SK-N-SH (cell line): ENCODE data around the gene SPRING1. TPM values are rescaled to one million over a fixed set of nuclear protein-coding genes. Genes with fewer than 3 reads are reported as not detected.

ENCODE experiments used
- CTCF ChIA-PET: fragments of 300-600, 350-600 bp; formaldehyde crosslinking; extraction: SDS; loops from one replicate; lab custom pipeline; 2021; lab: Yijun Ruan, JAX
- POLR2A ChIA-PET: fragments of 350-600 bp; sonication (Branson Sonifier 250); formaldehyde crosslinking; extraction: SDS; loops from one replicate; lab custom pipeline; 2020; ENCODE audit warnings: antibody characterized with exemption, inconsistent platforms; lab: Yijun Ruan, JAX
- DNase-seq: peaks from one replicate; pipeline ENCODE4 v3.0.0; 2012
- H2AFZ ChIP-seq: fragments of 200-600 bp; sonication (generic); 2 replicates; pipeline ENCODE4 v1.8.1; 2016; ENCODE audit warnings: antibody characterized with exemption, mild to moderate bottlenecking, low read depth
- H3F3A ChIP-seq: fragments of 200-600 bp; sonication (generic); replicated peaks from 2 replicates; pipeline ENCODE3; 2016; ENCODE audit warnings: antibody characterized with exemption, mild to moderate bottlenecking; ENCODE audit not compliant: insufficient read depth
- H3K27ac ChIP-seq, 2 experiments: fragments of 200-500 bp in 1 of 2; fragments of 200-600 bp in 1 of 2; sonication (Bioruptor generic) in 1 of 2; sonication (generic), shearing (Covaris generic) in 1 of 2; 2 replicates each; pipeline versions ENCODE4 v1.5.1 to v1.6.1; 2014 to 2016; ENCODE audit warnings: low read depth in 2 of 2, inconsistent platforms in 1 of 2, low read length in 1 of 2, mild to moderate bottlenecking in 1 of 2, mixed read lengths in 1 of 2
- H3K27me3 ChIP-seq: fragments of 200-600 bp; sonication (generic), shearing (Covaris generic); 2 replicates; pipeline ENCODE4 v1.6.1; 2016; ENCODE audit warnings: mixed run types; ENCODE audit not compliant: insufficient read depth
- H3K36me3 ChIP-seq, 2 experiments: fragments of 200-500 bp in 1 of 2; fragments of 200-600 bp in 1 of 2; sonication (Bioruptor generic) in 1 of 2; sonication (generic) in 1 of 2; replicated peaks in 1 of 2; 2 replicates each; pipeline versions ENCODE3 to v1.5.1; 2014 to 2016; ENCODE audit warnings: low read length in 1 of 2, mild to moderate bottlenecking in 1 of 2; ENCODE audit not compliant: insufficient read depth in 2 of 2, control insufficient read depth in 1 of 2
- H3K4me1 ChIP-seq, 2 experiments: fragments of 200-500 bp in 1 of 2; fragments of 200-600 bp in 1 of 2; sonication (Bioruptor generic) in 1 of 2; sonication (generic), shearing (Covaris generic) in 1 of 2; 2 replicates each; pipeline versions ENCODE4 v1.5.1 to v1.6.1; 2014 to 2016; ENCODE audit warnings: low read depth in 1 of 2, low read length in 1 of 2, mixed run types in 1 of 2; ENCODE audit not compliant: insufficient read depth in 2 of 2, control insufficient read depth in 1 of 2
- H3K4me2 ChIP-seq: fragments of 200-600 bp; sonication (generic), shearing (Covaris generic); 2 replicates; pipeline ENCODE4 v1.6.1; 2017; ENCODE audit warnings: mixed run types
- H3K4me3 ChIP-seq, 2 experiments: fragments of 200-500 bp in 1 of 2; fragments of 200-600 bp in 1 of 2; sonication (Bioruptor generic) in 1 of 2; sonication (generic), shearing (Covaris generic) in 1 of 2; 2 replicates each; pipeline versions ENCODE4 v1.5.1 to v1.8.1; 2014 to 2016; ENCODE audit warnings: low read depth in 2 of 2, inconsistent platforms in 1 of 2, low read length in 1 of 2, mild to moderate bottlenecking in 1 of 2, mixed read lengths in 1 of 2, moderate library complexity in 1 of 2
- H3K79me2 ChIP-seq: fragments of 200-600 bp; sonication (generic); 2 replicates; pipeline ENCODE4 v1.8.1; 2017; ENCODE audit warnings: mild to moderate bottlenecking; ENCODE audit not compliant: insufficient read depth
- H3K9ac ChIP-seq: fragments of 200-600 bp; sonication (generic); 2 replicates; pipeline ENCODE4 v1.6.1; 2017; ENCODE audit warnings: mixed run types
- H3K9me2 ChIP-seq: fragments of 200-600 bp; sonication (generic); 2 replicates; pipeline ENCODE4 v1.6.1; 2017; ENCODE audit warnings: mixed run types
- H3K9me3 ChIP-seq: fragments of 200-600 bp; sonication (generic); 2 replicates; pipeline ENCODE4 v1.6.1; 2017; ENCODE audit warnings: mixed run types, mild to moderate bottlenecking, moderate library complexity
- H4K20me1 ChIP-seq: fragments of 200-600 bp; sonication (generic); 2 replicates; pipeline ENCODE4 v1.6.1; 2017; ENCODE audit warnings: mild to moderate bottlenecking, mixed run types; ENCODE audit not compliant: insufficient read depth
- CHD2 ChIP-seq: fragments of 150-350 bp; IDR thresholded peaks from 2 replicates; pipeline ENCODE4 v1.6.1; 2018; ENCODE audit warnings: low read length; ENCODE audit not compliant: partially characterized antibody
- ELF1 ChIP-seq: IDR thresholded peaks from 2 replicates; pipeline ENCODE4 v1.4.0; 2012
- EZH2phosphoT487 ChIP-seq: fragments of 200-600 bp; sonication (generic); IDR thresholded peaks from 2 replicates; pipeline ENCODE4 v1.6.1; 2017; ENCODE audit warnings: low read depth, mixed run types, mild to moderate bottlenecking, antibody characterized with exemption, moderate library complexity, borderline replicate concordance
- FOSL2 ChIP-seq: IDR thresholded peaks from 2 replicates; pipeline ENCODE4 v1.4.0; 2012; ENCODE audit warnings: low read depth, mild to moderate bottlenecking, moderate library complexity, borderline replicate concordance
- MAX ChIP-seq: IDR thresholded peaks from 2 replicates; pipeline ENCODE4 v1.4.0; 2012; ENCODE audit warnings: low read depth
- MEF2A ChIP-seq: IDR thresholded peaks from 2 replicates; pipeline ENCODE4 v1.4.0; 2012; ENCODE audit warnings: low read depth, borderline replicate concordance
- MXI1 ChIP-seq: IDR thresholded peaks from 2 replicates; pipeline ENCODE4 v1.6.1; 2012; ENCODE audit warnings: mild to moderate bottlenecking, low read depth, low read length, improper control_type of control experiment
- NFIC ChIP-seq: IDR thresholded peaks from 2 replicates; pipeline ENCODE4 v1.4.0; 2012; ENCODE audit warnings: borderline replicate concordance
- RAD21 ChIP-seq: IDR thresholded peaks from 2 replicates; pipeline ENCODE4 v1.6.1; 2012; ENCODE audit warnings: mild to moderate bottlenecking, low read length
- RCOR1 ChIP-seq: fragments of 150-350 bp; IDR thresholded peaks from 2 replicates; pipeline ENCODE4 v1.6.1; 2017; ENCODE audit warnings: antibody characterized with exemption, low read length
- SIN3A ChIP-seq: IDR thresholded peaks from 2 replicates; pipeline ENCODE4 v1.6.1; 2012; ENCODE audit warnings: low read depth, mild to moderate bottlenecking, low read length, moderate library complexity, borderline replicate concordance
- SMC3 ChIP-seq: IDR thresholded peaks from 2 replicates; pipeline ENCODE4 v1.6.1; 2012; ENCODE audit warnings: low read depth, low read length, improper control_type of control experiment
- TCF12 ChIP-seq: IDR thresholded peaks from 2 replicates; pipeline ENCODE4 v1.4.0; 2012
- whole genome bisulfite sequencing: methylation state at CpG from one replicate; pipeline ENCODE4 v1.1.6; 2017; ENCODE audit warnings: low lambda C conversion rate; 5-methylcytosine and 5-hydroxymethylcytosine counted together
- polyA plus RNA-seq, 3 experiments: library from polyadenylated mRNA; depleted of rRNA; stranded (reverse); fragments of >200 nt; gene quantifications; 2 replicates each; pipeline ENCODE4 v1.2.3, GENCODE V29; 2012
- TF ChIP-seq, protein P1 (sequence below): IDR thresholded peaks from 2 replicates; pipeline ENCODE4 v1.4.0; 2012; ENCODE audit warnings: low read depth, borderline replicate concordance
- TF ChIP-seq, protein P2 (sequence below): fragments of 150-350 bp; IDR thresholded peaks from 2 replicates; pipeline ENCODE4 v1.6.1; 2017; ENCODE audit warnings: antibody characterized with exemption, low read length, low read depth, borderline replicate concordance

Gene SPRING1
- polyA plus RNA-seq, 1 of the 3 experiments (the other 2 are of a cell fraction) = 10.9 TPM

DNA sequence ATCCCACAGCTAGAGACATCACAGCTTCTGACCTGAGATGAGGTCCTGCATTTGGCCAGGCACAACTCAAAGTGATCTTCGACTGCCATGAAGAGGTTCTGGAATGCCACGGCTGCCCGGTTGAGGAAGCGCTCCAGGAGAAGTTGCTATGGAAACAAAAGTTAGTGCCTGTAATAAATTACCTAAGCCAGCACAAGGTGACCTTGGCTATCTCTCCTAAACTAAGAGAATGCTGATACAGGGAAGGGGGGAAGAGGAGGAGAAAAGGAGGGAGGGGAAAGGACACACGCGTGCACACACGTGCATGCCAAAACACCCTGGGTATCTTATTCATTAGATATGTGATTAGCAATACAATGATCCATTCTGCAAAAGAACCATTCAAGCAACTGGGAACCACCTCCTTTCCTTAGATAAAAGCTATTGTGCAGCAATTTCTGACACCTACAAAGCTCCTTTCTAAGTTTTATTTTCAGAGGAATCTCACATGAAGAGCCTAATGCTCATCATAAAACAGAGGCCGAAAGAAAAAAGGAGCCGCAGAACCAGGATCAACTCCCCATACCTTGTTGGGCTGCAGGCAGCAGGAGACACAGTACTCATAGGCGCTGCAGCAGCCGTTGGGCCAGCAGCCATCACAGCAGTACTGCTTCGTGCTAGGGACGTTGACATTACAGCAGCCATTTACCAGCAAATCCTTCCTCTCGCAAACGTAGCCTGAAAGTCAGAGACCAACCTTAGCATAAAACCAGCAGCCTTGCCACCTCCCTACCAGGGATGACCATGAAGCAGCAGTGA, 17.9 kb downstream of the SPRING1 start:
- ChIA-PET POLR2A (no interaction called here), CTCF (interaction anchor here (1.1 to 2.7 kb wide), 3 partner anchors 11 to 16 kb away, joined by 3 to 21 read pairs (median 4); no protein-coding TSS in a partner anchor)
- H3K9me2 ChIP-seq = no peaks in the 10 kb centered on the region
- no peak overlapping the region for H3K27ac ChIP-seq
- TF ChIP-seq MXI1 (no peak), SMC3 (no peak), SIN3A (no peak), RAD21 (no peak), FOSL2 (no peak), ELF1 (no peak), CHD2 (no peak), MEF2A (no peak), MAX (no peak), NFIC (no peak)
- TF ChIP-seq, protein P1, sequence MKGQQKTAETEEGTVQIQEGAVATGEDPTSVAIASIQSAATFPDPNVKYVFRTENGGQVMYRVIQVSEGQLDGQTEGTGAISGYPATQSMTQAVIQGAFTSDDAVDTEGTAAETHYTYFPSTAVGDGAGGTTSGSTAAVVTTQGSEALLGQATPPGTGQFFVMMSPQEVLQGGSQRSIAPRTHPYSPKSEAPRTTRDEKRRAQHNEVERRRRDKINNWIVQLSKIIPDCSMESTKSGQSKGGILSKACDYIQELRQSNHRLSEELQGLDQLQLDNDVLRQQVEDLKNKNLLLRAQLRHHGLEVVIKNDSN = no peak
- H3K9ac ChIP-seq = no peak overlapping the region
- WGBS = 95% methylated on average over 13 of the region's 15 CpGs
- peaks cover 4% of the 10 kb centered on the region for H3F3A ChIP-seq
- H3K4me2 ChIP-seq = no peak overlapping the region
- H4K20me1 ChIP-seq = 0 out of 2 replicates have a peak, but pooled peaks cover 4% of the 10 kb centered on the region
- H3K79me2 ChIP-seq = peaks cover 11% of the 10 kb centered on the region
- DNase-seq = no peak
- peaks cover 10 to 53% of the 10 kb centered on the region in 2 experiments for H3K36me3 ChIP-seq
- peaks cover 0 to 10% of the 10 kb centered on the region in 2 experiments; a peak in 1 of 4 replicates for H3K4me1 ChIP-seq
- H3K9me3 ChIP-seq = no peaks in the 10 kb centered on the region
- no peak overlapping the region for H3K4me3 ChIP-seq
- H3K27me3 ChIP-seq = no peaks in the 10 kb centered on the region
- no peak overlapping the region for H2AFZ ChIP-seq

GRCh38 chr12:116718655-116719454, 19.0 kb downstream of the SPRING1 start:
- 0 out of 2 replicates have a peak, but pooled peaks cover 4% of the 10 kb centered on the region for H4K20me1 ChIP-seq
- WGBS = 90% methylated on average over 10 of the region's 10 CpGs
- H3K9me3 ChIP-seq = no peaks in the 10 kb centered on the region
- peaks cover 0 to 10% of the 10 kb centered on the region in 2 experiments; a peak in 1 of 4 replicates for H3K4me1 ChIP-seq
- H3K4me3 ChIP-seq = no peak overlapping the region
- H3F3A ChIP-seq = peaks cover 4% of the 10 kb centered on the region
- no peaks in the 10 kb centered on the region for H3K27me3 ChIP-seq
- H3K4me2 ChIP-seq = no peak overlapping the region
- ChIA-PET POLR2A (no interaction called here), CTCF (interaction anchor here (1.0 to 2.7 kb wide), 3 partner anchors 10 to 18 kb away, joined by 3 to 21 read pairs (median 3); no protein-coding TSS in a partner anchor)
- H3K27ac ChIP-seq = no peak overlapping the region
- peaks cover 10 to 53% of the 10 kb centered on the region in 2 experiments for H3K36me3 ChIP-seq
- peaks cover 6% of the 10 kb centered on the region; the same call in 1 of the 2 replicates for H3K79me2 ChIP-seq
- H3K9me2 ChIP-seq = no peaks in the 10 kb centered on the region
- H2AFZ ChIP-seq = no peak overlapping the region
- TF ChIP-seq SIN3A = no peak
- TF ChIP-seq RCOR1 = no peak
- no peak for TF ChIP-seq RAD21
- TF ChIP-seq TCF12 = no peak
- TF ChIP-seq ELF1 = no peak
- TF ChIP-seq, protein P2, sequence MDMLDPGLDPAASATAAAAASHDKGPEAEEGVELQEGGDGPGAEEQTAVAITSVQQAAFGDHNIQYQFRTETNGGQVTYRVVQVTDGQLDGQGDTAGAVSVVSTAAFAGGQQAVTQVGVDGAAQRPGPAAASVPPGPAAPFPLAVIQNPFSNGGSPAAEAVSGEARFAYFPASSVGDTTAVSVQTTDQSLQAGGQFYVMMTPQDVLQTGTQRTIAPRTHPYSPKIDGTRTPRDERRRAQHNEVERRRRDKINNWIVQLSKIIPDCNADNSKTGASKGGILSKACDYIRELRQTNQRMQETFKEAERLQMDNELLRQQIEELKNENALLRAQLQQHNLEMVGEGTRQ = no peak
- no peak for TF ChIP-seq EZH2phosphoT487
- no peak for DNase-seq
- H3K9ac ChIP-seq = no peak overlapping the region
